Hepatocyte (in vitro differentiated cells): ENCODE results near the gene FOXO3. TPM values are rescaled to one million over a fixed set of nuclear protein-coding genes. Genes with fewer than 3 reads are reported as not detected.

Experiments
- DNase-seq: peaks from one replicate; pipeline ENCODE4 v3.0.0-alpha.2; 2016; ENCODE audit warnings: low spot score
- H2AFZ ChIP-seq: fragments of 200-600 bp; sonication (generic); 2 replicates; pipeline ENCODE4 v1.6.0; 2016; ENCODE audit warnings: antibody characterized with exemption, mild to moderate bottlenecking
- H3K27ac ChIP-seq: fragments of 200-600 bp; sonication (generic); 2 replicates; pipeline ENCODE4 v1.5.1; 2016; ENCODE audit warnings: mild to moderate bottlenecking
- H3K27me3 ChIP-seq: fragments of 200-600 bp; sonication (generic); 2 replicates; pipeline ENCODE4 v1.6.1; 2016
- H3K36me3 ChIP-seq: fragments of 200-600 bp; sonication (generic); replicated peaks from 2 replicates; pipeline ENCODE4 v1.5.1; 2016; ENCODE audit warnings: low read depth; ENCODE audit not compliant: insufficient read depth
- H3K4me1 ChIP-seq: fragments of 200-600 bp; sonication (generic); 2 replicates; pipeline ENCODE4 v1.5.1; 2016; ENCODE audit warnings: mild to moderate bottlenecking, moderate library complexity; ENCODE audit not compliant: insufficient read depth
- H3K4me2 ChIP-seq: fragments of 200-600 bp; sonication (generic); 2 replicates; pipeline ENCODE4 v1.6.0; 2016
- H3K4me3 ChIP-seq: fragments of 200-600 bp; sonication (generic); 2 replicates; pipeline ENCODE4 v1.5.1; 2016; ENCODE audit warnings: mild to moderate bottlenecking
- H3K79me2 ChIP-seq: fragments of 200-600 bp; sonication (generic); 2 replicates; pipeline ENCODE4 v1.6.0; 2017; ENCODE audit warnings: mild to moderate bottlenecking
- H3K9me2 ChIP-seq: fragments of 200-600 bp; sonication (generic); replicated peaks from 2 replicates; pipeline ENCODE4 v1.6.0; 2017; ENCODE audit warnings: mild to moderate bottlenecking; ENCODE audit not compliant: insufficient read depth
- H3K9me3 ChIP-seq: fragments of 200-600 bp; sonication (generic); 2 replicates; pipeline ENCODE4 v1.5.1; 2016; ENCODE audit warnings: low read depth, mild to moderate bottlenecking
- H4K20me1 ChIP-seq: fragments of 200-600 bp; sonication (generic); 2 replicates; pipeline ENCODE4 v1.6.0; 2016; ENCODE audit warnings: mild to moderate bottlenecking; ENCODE audit not compliant: insufficient read depth, poor library complexity, severe bottlenecking
- EZH2 ChIP-seq: fragments of 200-600 bp; sonication (generic); IDR thresholded peaks from 2 replicates; pipeline ENCODE4 v1.6.1; 2016; ENCODE audit warnings: antibody characterized with exemption, mild to moderate bottlenecking, borderline replicate concordance
- EZH2phosphoT487 ChIP-seq: fragments of 200-600 bp; sonication (generic); IDR thresholded peaks from one replicate; pipeline ENCODE4 v1.6.1; 2018; ENCODE audit warnings: antibody characterized with exemption, mild to moderate bottlenecking, low read depth, moderate library complexity; ENCODE audit not compliant: unreplicated experiment, severe bottlenecking
- WGBS: methylation state at CpG from one replicate; pipeline ENCODE4 v1.1.6; 2016; ENCODE audit warnings: low lambda C conversion rate; ENCODE audit errors: missing lambda C conversion rate; 5-methylcytosine and 5-hydroxymethylcytosine counted together
- polyA plus RNA-seq: library from polyadenylated mRNA; unstranded; fragments of >200 nt; fragmentation: Nextera tagmentation; extraction: Ambion mirVana; gene quantifications from 2 replicates; pipeline ENCODE4 v1.2.1, GENCODE V29; 2016
- total RNA-seq: library from RNA; depleted of rRNA; stranded (reverse); fragments of >200 nt; gene quantifications from 2 replicates; pipeline ENCODE4 v1.2.3, GENCODE V29; 2014
- TF ChIP-seq, protein P1 (sequence below): fragments of 200-600 bp; sonication (generic); IDR thresholded peaks from 2 replicates; pipeline ENCODE4 v1.5.1; 2016; ENCODE audit warnings: antibody characterized with exemption, mild to moderate bottlenecking; ENCODE audit not compliant: poor library complexity

FOXO3 gene
- total and polyA plus RNA-seq, 2 experiments from 2014 or later = 44.6 to 54.9 TPM

DNA sequence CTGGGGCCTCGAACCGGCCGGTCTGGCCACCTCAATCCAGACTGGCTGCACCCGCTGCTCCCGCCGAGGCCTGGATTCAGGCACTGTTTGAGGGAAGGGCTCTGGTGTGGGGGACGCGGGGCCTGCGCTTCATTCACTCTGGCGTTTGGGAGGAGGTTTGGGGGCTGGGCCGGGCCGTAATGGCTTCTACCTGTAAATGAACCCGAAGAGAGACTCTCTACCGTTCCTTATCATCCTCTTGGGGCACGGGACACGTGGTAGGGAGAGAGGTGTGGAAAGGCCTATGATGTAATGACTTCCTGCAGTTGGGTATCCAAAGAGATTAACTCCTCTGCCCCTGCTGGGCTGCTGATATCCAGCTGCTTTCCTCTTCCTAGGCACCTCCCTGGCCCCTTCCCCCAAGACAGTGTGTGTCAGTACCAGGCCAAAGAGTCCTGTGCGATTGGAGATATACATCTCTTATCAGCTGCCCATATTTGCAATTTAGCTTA is 1.8 kb downstream of the FOXO3 start:
- Histone ChIP-seq H3K4me2 (peak overlapping the region; percentile 89), H3K4me3 (peak overlapping the region; percentile 75), H3K27ac (peak overlapping the region; percentile 90), H3K79me2 (peaks cover 58% of the 10 kb centered on the region), H3K36me3 (no peaks in the 10 kb centered on the region), H2AFZ (no peak overlapping the region), H3K9me2 (no peaks in the 10 kb centered on the region), H3K27me3 (no peaks in the 10 kb centered on the region), H3K9me3 (no peaks in the 10 kb centered on the region), H4K20me1 (peaks cover 57% of the 10 kb centered on the region), H3K4me1 (peaks cover 27% of the 10 kb centered on the region)
- peak; percentile 87 for DNase-seq
- TF ChIP-seq EZH2phosphoT487 = no peak
- TF ChIP-seq, protein P1, sequence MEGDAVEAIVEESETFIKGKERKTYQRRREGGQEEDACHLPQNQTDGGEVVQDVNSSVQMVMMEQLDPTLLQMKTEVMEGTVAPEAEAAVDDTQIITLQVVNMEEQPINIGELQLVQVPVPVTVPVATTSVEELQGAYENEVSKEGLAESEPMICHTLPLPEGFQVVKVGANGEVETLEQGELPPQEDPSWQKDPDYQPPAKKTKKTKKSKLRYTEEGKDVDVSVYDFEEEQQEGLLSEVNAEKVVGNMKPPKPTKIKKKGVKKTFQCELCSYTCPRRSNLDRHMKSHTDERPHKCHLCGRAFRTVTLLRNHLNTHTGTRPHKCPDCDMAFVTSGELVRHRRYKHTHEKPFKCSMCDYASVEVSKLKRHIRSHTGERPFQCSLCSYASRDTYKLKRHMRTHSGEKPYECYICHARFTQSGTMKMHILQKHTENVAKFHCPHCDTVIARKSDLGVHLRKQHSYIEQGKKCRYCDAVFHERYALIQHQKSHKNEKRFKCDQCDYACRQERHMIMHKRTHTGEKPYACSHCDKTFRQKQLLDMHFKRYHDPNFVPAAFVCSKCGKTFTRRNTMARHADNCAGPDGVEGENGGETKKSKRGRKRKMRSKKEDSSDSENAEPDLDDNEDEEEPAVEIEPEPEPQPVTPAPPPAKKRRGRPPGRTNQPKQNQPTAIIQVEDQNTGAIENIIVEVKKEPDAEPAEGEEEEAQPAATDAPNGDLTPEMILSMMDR = no peak
- TF ChIP-seq EZH2 = no peak
- 3% methylated on average over 17 of the region's 17 CpGs for WGBS

DNA sequence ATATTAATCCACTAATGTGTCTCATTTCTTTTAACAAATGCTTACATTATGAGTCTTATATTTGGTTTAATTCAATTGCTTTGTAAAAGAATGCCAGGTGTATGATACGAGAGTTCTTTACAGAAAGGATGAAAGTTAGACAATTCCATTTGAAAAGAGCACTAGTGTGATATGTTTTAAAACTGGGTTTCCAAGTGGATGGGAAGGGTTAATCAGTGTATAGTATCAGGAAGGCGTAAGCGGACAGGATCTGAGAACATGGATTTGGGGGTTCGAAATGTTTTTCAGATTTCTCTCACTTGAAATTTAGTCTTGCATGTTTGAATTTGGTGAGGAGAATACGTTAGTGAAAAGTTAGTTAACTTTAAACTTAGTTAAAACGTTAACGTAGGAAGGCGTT is 2.6 kb downstream of the FOXO3 start:
- Histone ChIP-seq H4K20me1 (peaks cover 64% of the 10 kb centered on the region), H3K4me2 (peak overlapping the region; percentile 89), H3K27me3 (no peaks in the 10 kb centered on the region), H3K79me2 (peaks cover 65% of the 10 kb centered on the region), H3K4me3 (peak overlapping the region; percentile 75), H3K9me2 (no peaks in the 10 kb centered on the region), H3K4me1 (peaks cover 27% of the 10 kb centered on the region), H3K9me3 (no peaks in the 10 kb centered on the region), H3K27ac (peak overlapping the region; percentile 90), H3K36me3 (no peaks in the 10 kb centered on the region), H2AFZ (no peak overlapping the region)
- no peak for TF ChIP-seq EZH2
- no peak for TF ChIP-seq EZH2phosphoT487
- TF ChIP-seq, protein P1 = no peak
- WGBS = 67% methylated on average over 8 of the region's 8 CpGs
- DNase-seq = no peak

DNA sequence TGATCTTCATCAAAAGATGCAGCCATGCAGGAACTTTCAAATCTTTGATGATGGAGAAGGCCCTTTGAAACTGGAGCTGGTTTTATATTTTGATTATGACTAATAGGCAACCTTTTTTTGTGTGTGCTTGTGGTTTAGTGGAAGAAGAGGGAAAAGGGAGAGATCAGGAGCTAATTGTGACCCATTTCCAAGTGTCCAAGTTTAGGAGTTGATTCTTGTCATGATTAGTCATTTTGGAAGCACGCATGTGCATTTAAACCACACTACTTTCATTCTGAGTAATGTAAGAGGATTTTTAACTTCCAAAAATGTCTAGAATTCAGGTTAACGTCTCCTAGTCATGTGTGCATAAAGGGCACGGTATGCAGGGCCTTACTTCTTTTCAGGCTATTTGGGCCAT is 3.5 kb downstream of the FOXO3 start:
- H3K4me1 ChIP-seq = peaks cover 27% of the 10 kb centered on the region
- 72% methylated on average over 3 of the region's 3 CpGs for WGBS
- H3K9me3 ChIP-seq = no peaks in the 10 kb centered on the region
- H3K9me2 ChIP-seq = no peaks in the 10 kb centered on the region
- H4K20me1 ChIP-seq = peaks cover 72% of the 10 kb centered on the region
- peaks cover 74% of the 10 kb centered on the region for H3K79me2 ChIP-seq
- peak overlapping the region; percentile 24 for H3K27ac ChIP-seq
- no peaks in the 10 kb centered on the region for H3K27me3 ChIP-seq
- no peak overlapping the region for H2AFZ ChIP-seq
- H3K36me3 ChIP-seq = no peaks in the 10 kb centered on the region
- H3K4me2 ChIP-seq = peak overlapping the region; percentile 89
- peak overlapping the region; percentile 75 for H3K4me3 ChIP-seq
- no peak for DNase-seq
- no peak for TF ChIP-seq EZH2phosphoT487
- TF ChIP-seq, protein P1 = no peak
